GM12801 (cell line): ENCODE data around the gene SLC30A2.

Experiments used
- CTCF ChIP-seq: IDR thresholded peaks from one replicate; pipeline ENCODE4 v1.5.1; 2011; ENCODE audit warnings: control low read depth; ENCODE audit not compliant: insufficient read length; ENCODE audit errors: extremely low read depth

The SLC30A2 gene

GRCh38 chr1:26077524-26077923 lies 31.6 kb upstream of the SLC30A2 start:
- TF ChIP-seq CTCF = no peak

DNA sequence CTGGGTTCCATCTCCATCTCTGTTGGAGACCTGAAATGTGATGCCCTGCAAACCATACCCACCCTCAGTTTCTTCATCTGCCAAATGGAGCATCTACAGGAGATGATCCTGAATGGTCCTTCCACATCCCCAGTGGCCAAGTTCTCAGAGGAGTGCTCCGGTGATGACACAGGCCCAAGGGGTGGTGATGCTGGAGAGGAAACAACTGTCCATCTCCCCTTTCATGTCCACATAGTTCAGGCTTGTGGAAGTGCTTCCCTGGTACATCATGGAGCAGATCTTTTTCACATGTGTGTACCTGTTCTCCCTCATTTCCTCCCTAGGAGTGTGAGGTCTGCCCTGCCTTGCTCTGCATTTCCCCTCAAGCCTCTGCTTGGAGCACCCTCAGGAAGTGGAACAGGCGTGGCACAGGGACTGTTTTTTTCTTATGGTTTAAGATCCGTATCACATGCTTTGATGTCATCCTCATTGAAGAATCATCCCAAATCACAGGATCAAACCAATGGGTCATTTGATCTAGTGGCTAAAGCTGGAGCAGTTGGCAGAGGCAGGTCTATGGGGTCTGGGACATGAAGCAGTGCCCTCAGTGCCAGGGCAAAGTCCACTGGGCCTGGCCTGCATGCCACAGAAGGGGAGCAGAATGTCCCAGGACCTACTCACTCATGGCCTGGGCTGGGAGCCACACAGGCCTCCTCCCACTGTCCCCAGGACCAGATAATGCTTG lies 29.7 kb upstream of the SLC30A2 start:
- TF ChIP-seq CTCF = no peak

GRCh38 chr1:26072305-26072704 lies 26.4 kb upstream of the SLC30A2 start:
- no peak for TF ChIP-seq CTCF

- TF ChIP-seq CTCF = no peak
Observed at GRCh38 chr1:26070963-26071342, 25.0 kb upstream of the SLC30A2 start.

GRCh38 chr1:26070296-26070962 lies 24.5 kb upstream of the SLC30A2 start:
- no peak for TF ChIP-seq CTCF

GRCh38 chr1:26069941-26070295 lies 24.0 kb upstream of the SLC30A2 start:
- TF ChIP-seq CTCF = no peak

GRCh38 chr1:26067432-26067911 lies 21.6 kb upstream of the SLC30A2 start, which contains the start of gene TRIM63:
TSS of gene TRIM63 (minus strand) at chr1:26067630. CDS start at chr1:26067494, 136 bp downstream.
- no peak for TF ChIP-seq CTCF
